Urothelium cell line (cell line): ENCODE results near the gene GDF10.
A peak's percentile ranks its signal among the peaks of the same experiment; 100 is the strongest.

Experiments used
- DNase-seq: peaks from one replicate; pipeline ENCODE4 v3.0.0; 2011; ENCODE audit warnings: low spot score, mixed read lengths
- FAIRE-seq: peaks from 2 replicates; lab custom pipeline; 2011; peaks lifted over from hg19 to GRCh38; lab: Jason Lieb, UNC

Gene GDF10

GRCh38 chr10:47349941-47350371 is 50.0 kb downstream of the GDF10 start:
- no peak for FAIRE-seq

DNA sequence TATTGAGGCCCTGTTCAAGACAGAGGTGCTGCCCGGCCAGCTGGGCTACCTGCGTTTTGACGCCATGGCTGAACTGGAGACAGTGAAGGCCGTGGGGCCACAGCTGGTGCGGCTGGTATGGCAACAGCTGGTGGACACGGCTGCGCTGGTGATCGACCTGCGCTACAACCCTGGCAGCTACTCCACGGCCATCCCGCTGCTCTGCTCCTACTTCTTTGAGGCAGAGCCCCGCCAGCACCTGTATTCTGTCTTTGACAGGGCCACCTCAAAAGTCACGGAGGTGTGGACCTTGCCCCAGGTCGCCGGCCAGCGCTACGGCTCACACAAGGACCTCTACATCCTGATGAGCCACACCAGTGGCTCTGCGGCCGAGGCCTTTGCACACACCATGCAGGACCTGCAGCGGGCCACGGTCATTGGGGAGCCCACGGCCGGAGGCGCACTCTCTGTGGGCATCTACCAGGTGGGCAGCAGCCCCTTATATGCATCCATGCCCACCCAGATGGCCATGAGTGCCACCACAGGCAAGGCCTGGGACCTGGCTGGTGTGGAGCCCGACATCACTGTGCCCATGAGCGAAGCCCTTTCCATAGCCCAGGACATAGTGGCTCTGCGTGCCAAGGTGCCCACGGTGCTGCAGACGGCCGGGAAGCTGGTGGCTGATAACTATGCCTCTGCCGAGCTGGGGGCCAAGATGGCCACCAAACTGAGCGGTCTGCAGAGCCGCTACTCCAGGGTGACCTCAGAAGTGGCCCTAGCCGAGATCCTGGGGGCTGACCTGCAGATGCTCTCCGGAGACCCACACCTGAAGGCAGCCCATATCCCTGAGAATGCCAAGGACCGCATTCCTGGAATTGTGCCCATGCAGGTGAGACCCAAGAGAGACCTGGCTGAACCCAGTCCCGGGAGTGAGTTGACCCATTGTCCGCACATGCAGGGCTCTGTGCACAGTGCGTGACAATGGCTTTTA is 51.0 kb downstream of the GDF10 start:
- no peak for DNase-seq
- no peak for FAIRE-seq

More at GRCh38 chr10:47349941-47350371, 50.0 kb downstream of the GDF10 start:
- no peak for DNase-seq

GRCh38 chr10:47351899-47352815 is 52.2 kb downstream of the GDF10 start:
- FAIRE-seq = no peak

GRCh38 chr10:47353351-47353750 is 53.4 kb downstream of the GDF10 start:
- FAIRE-seq = no peak

More at GRCh38 chr10:47351899-47352815, 52.2 kb downstream of the GDF10 start:
- no peak for DNase-seq

DNA sequence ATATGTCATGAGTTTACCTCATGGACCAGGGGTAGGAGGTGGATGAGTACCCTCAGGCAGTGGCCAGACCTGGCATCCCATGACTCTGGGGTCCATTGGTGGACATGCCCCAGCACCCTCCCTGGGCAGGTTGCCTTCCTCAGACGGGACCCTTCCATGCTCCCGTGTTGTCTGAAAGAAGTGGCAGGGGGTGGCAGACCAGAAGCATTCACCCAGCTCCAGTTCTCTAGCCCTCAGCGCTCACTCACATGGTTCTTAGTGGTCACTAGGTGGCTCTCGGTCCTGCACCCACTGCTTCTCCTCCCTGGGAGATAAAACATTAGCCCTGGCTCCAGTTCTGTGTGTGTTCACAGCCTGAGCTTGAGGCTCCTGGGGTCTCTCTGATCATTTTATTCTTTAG is 54.2 kb downstream of the GDF10 start:
- no peak for FAIRE-seq
- DNase-seq = no peak

More at GRCh38 chr10:47353351-47353750, 53.4 kb downstream of the GDF10 start:
- DNase-seq = no peak

GRCh38 chr10:47354900-47355299 is 54.9 kb downstream of the GDF10 start:
- DNase-seq = no peak
- FAIRE-seq = no peak

- no peak for DNase-seq
- FAIRE-seq = no peak
Measured at GRCh38 chr10:47356708-47357107, 56.7 kb downstream of the GDF10 start.

- FAIRE-seq (no peak), DNase-seq (no peak)
Measured at GRCh38 chr10:47357131-47357582, 57.2 kb downstream of the GDF10 start.

DNA sequence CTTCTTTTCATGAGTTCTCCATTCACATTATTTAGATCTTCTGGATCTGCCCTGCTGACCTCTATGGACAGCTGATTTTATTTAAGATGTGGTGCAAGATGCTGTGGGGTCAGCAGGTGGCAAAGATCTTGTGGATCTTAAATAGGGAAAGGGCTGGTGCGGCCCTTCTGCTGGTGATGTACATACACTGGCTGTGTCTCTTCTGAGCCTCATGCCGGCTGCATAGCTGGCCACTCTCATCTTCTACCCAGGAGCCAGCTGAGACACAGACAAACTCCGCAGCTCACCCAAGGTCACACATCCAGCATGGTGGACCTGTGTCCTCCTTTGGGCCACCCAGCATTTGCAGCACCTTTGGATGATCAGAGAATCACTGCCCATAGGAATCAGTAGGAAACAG is 57.9 kb downstream of the GDF10 start:
- FAIRE-seq = no peak
- no peak for DNase-seq

- FAIRE-seq (no peak), DNase-seq (no peak)
Measured at GRCh38 chr10:47358457-47358856, 58.5 kb downstream of the GDF10 start.

DNA sequence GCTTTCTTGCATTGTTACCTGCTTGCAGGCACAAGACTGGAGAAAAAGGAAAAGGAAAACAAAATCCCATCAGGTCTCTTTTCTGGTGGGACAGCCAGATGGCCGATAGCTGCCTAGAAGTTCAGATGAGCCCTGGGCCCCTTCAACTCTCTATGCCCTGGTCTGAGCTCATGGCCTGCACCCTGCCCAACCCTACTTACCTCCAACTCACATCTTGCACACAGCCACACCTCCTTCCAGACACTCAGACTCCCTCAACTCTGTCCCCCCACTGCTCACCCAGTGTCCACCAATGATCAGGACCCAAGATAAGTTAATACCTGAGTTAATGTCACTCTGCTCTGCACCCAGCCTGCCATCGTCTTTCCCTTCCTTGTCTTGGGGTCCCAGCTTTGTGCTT is 59.1 kb downstream of the GDF10 start:
- FAIRE-seq (no peak), DNase-seq (no peak)

DNA sequence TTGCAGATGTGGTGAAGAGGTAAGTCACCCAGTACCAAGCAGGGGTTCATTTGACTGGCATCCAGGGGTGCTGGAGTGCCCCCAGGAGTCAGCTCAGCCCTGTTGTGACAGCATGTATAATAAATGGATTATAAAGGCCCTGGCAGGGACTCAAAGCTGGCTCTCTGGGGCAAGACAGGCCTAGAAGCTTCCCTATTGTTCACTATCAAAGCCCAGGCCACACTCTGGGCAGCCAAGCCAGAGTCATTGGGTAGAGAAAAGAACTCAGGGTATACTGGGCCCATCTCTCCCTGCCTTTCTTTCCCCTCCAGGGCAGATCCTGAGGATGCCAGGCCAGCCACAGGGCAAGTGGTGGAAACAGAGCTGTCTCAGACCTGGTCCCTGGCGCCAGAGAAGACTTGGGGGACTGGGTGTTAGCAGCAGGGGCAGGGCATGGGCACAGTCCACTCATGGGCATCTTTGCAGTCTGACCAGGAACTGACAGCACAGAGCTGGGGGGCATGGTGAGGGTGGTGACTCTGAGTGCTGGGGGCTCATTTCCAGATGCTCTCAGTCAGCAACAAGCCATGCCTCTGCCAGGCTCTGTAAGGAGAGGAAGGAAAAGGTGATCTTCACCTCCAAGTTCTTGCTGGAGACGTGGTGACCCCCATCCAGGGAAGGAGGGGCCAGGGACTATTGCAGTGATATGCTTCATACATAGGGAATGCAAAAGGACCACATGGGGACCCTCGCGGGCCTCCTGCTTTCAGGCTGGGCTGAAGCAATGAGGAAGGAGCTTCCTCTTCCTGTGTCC is 59.8 kb downstream of the GDF10 start:
- no peak for FAIRE-seq

GRCh38 chr10:47360419-47361040 is 60.5 kb downstream of the GDF10 start:
- FAIRE-seq (no peak), DNase-seq (no peak)

More for the DNA sequence above, 59.8 kb downstream of the GDF10 start:
- DNase-seq = no peak

DNA sequence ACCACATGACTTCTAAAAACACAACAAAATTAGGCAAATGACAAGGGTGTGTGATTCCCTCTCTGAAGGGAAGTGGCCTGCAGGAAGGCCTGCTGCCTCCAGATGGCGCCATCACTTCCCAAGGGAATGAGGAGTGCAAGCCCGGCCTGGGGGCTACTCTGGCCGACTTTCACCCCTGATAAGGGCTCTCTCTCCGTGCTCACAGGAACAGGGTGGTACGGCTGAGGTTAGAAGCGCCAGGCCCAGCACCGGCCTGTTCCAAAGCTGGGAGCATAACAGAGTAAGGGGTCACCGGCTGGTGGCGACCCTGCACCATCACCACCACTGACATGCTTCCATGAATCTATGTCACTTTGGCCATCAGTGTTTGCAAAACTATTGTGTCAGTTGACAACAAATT is 61.3 kb downstream of the GDF10 start:
- no peak for FAIRE-seq
- DNase-seq = peak; percentile 66

DNA sequence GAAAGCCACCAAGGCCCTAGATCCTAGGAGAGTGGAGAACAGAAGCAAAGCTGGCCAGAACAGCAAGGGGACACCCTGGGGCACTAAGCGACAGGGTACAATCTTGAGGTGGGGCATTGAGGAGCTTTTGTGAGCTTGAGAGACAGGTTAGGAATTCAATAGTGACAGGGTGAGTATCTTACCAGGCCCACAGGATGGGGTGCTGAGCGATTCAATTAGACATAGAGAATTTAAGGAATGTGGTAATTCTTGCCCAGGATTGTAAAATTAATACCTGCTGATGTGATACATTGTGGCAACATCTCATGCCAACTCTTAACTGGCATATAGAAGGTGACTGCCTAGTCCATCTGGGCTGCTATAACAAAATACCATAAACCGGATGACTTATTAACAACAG is 62.2 kb downstream of the GDF10 start:
- FAIRE-seq (no peak), DNase-seq (no peak)
